Midbrain (tissue), 1 donor: ENCODE results near the gene GUCY1A2.
"Not testable (repeated sequence)": the region's sequence is repeated elsewhere in the genome, so short reads cannot be mapped to it uniquely, and the experiment has no call there.

Experiments
- DNase-seq: peaks from one replicate; lab custom pipeline; 2025; lab: John Stamatoyannopoulos, UW

The GUCY1A2 gene

DNA sequence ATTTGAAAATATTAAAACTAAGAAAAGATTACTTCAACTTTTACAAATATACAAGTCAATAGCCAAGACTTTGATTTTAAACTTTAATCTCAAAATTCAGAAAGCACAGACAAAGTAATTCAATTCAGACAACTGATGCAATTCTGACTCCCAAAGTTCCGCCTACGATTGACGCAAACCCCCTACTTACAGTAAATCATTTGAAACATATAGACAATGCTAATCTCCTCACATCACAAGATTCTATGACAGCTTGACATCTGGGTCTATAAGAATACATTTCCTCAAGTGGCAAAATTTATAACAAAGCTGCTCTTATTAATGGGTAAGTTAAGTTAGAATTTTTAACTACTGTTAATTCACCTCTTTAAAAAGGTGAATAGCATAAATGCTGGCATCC lies 75.2 kb downstream of the GUCY1A2 start:
- DNase-seq = no peak

GRCh38 chr11:106939157-106939556 lies 79.1 kb downstream of the GUCY1A2 start:
- no peak for DNase-seq

DNA sequence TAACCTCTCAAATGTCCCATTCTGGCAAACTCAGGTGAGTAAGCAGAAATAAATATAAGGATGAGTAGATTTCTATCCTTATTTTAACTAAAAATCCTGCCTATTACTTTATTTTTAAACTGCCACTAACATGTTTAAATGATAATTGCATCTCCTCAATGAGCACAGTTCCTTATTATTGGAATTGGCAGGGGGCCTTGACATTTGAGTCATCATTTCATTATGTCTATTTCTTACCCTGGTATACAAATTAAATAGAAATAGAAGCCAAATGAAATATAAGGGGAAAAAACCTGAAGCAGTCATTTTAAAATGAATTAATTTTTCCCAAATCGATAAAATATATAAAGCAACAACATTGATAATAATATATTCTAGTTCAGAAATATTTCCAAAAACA lies 81.2 kb downstream of the GUCY1A2 start:
- DNase-seq = no peak

GRCh38 chr11:106925245-106925644 lies 93.0 kb downstream of the GUCY1A2 start:
- DNase-seq = no peak

DNA sequence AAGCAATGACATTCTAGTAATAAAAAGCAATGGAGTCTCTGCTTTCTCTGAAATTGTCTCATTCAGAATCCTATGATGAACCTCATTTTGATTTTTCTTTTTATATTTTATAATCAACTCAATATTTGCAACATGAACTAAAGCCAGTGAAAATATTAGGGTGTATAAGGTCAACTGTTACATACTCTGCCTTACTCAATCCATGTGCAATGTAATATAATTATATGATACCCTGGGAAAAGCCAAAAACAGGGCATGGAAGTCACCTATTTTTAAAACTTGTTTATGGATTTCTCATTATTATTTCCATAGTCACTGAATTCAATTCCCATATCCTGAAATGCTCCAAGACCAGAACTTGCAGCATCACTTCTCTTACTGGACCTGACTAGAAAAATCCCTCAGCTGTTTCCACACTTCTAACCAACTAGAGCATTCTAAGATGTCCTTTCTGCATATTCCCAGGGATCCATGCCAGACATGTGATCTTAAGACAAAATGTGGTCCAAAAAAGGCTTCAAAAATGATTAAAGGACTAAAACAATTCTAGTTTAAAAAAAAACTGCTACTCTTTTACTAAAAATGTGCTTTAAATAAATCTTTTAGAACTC lies 97.3 kb downstream of the GUCY1A2 start:
- DNase-seq = no peak

- no peak for DNase-seq
These were observed 100.3 kb downstream of the GUCY1A2 start for GRCh38 chr11:106917973-106918372.

DNA sequence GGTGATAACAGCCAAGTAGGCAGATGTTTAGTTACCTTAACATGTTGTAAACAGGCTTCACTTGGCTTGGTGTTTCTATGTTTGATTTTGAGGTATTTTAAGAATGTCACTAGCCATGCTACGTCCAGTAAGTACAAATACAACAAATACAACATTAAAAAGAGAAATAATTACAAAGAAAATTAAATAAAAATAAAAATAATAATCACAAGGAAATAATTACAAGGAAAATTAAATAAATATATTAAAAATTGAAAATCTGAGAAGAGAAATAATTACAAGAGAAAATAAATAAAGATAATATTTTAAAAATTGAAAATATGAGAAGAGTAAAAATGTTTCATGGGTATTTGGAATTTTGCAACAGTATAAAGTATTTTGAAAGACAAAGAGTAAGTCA lies 103.9 kb downstream of the GUCY1A2 start:
- no peak for DNase-seq

GRCh38 chr11:106913141-106913540 lies 105.1 kb downstream of the GUCY1A2 start:
- DNase-seq = no peak

- DNase-seq = no peak
These were observed 113.5 kb downstream of the GUCY1A2 start for GRCh38 chr11:106904826-106905225.

DNA sequence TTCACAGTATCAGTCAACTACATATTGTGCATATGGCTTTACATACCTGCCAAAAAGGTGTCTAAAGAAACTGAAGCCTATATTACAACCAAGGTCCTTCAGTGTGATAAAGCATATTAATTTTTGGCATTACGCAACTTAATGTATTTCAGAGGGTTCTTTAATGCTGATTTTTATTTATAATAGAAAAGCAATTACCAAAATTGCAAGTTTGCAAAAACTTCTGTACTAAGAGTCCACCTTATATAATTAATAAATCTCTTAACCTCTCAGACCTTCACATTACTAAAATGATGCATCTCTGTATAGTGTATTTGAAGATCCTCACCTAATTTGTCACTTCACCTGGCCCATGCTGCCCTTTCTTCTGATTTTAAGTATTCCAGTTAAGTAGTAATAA lies 128.6 kb downstream of the GUCY1A2 start:
- no peak for DNase-seq

- no peak for DNase-seq
These were observed 129.9 kb downstream of the GUCY1A2 start for GRCh38 chr11:106888386-106888785.

DNA sequence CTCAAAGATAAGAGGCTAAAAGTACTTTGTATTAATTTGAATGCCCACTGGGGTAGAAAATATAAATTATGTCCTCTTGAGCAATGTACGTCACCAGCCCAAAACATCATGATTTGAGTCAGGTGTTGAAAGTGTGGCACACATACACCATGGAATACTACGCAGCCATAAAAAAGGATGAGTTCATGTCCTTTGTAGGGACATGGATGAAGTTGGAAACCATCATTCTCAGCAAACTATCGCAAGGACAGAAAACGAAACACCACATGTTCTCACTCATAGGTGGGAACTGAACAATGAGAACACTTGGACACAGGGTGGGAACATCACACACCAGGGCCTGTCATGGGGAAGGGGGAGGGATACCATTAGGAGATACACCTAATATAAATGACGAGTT lies 134.6 kb downstream of the GUCY1A2 start:
- DNase-seq = not testable (repeated sequence)

GRCh38 chr11:106879832-106880546 lies 138.3 kb downstream of the GUCY1A2 start:
- DNase-seq = no peak

DNA sequence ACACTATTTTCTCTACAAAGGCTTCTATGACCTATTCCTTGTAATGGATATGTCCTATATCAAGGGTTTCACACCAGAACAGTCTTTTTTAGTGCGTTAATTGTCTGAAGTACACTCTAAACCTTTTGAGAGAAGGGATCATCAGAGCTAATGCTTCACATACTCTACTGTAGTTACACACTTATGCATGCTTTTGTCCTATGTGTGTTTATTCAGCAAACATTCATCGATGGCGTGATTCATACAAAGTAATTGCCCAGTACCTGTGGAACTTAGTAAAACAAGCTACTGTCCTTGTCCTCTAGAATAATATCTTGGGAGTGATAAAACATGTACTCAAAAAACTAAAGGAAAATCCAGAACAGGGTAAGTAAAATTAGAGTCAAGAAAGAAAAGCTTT lies 139.2 kb downstream of the GUCY1A2 start:
- DNase-seq = no peak

GRCh38 chr11:106875013-106875412 lies 143.3 kb downstream of the GUCY1A2 start:
- DNase-seq = no peak

GRCh38 chr11:106872246-106872645 lies 146.0 kb downstream of the GUCY1A2 start:
- no peak for DNase-seq

GRCh38 chr11:106858200-106858599 lies 160.1 kb downstream of the GUCY1A2 start:
- DNase-seq = no peak

GRCh38 chr11:106856566-106856965 lies 161.7 kb downstream of the GUCY1A2 start:
- DNase-seq = no peak

GRCh38 chr11:106854429-106854828 lies 163.8 kb downstream of the GUCY1A2 start:
- DNase-seq = no peak

DNA sequence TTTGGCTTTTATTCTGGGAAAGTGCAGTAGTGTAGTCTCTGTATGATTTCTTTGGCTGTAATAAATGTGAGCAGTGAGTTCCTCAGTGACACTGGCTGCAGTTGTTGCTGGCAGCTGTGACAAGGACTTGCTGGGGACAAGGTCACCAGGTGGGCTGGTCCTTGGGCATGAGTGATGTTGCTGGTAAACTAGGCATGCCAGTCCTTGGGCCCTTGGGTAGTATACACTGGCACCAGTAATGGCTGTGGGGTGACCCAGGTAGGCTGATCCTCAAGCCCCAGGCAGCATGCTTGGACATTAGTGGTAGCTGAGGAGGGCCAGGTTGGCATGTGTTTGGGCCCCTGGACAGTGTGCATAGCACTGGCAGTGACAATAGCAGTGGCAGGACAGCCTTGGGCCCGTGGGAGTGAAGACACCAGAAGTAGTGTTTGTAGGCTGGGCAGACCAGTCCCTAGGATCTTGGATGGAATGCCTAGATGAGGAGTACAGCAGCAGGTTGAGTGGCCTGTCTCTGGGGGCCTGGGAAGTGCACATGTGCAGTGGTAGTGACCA lies 164.3 kb downstream of the GUCY1A2 start:
- DNase-seq = no peak

DNA sequence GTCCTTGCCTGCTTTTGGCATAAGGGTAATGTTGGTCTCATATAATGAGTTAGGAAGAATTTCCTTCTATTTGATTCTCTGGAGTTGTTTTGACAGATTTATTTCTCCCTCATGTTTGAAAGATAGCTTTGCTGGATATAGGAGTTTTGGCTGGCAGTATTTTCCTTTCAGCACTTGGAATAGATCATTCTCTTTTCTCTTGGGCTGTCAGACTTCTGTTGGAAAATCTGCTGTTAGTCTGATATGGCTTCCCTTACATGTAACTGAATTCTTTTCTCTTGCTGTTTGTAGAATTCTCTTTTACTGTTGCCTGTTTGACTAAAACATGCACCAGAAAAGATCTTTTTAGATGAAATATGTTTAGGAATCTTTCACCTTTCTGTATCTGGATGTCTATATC lies 165.5 kb downstream of the GUCY1A2 start:
- DNase-seq = no peak

- no peak for DNase-seq
These were observed 169.8 kb downstream of the GUCY1A2 start for GRCh38 chr11:106848526-106848925.

DNA sequence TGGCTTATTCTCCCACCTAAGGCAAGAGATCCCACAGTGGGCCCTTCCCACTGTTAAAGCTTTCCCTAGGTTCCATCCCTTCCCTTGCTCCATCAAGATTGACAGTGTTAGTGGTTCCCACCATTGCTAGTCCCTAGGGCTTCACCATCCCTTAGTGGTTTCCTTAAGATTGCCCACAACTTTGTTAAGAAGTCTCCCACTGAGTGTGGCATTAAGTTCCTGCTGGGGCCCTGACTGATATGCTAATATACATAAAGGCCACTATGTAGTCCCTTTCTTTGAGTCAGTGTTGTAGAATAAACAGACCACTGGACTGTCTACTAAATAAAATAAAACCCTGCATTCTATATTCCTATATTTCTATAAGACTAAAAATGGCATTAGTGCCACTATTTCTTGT lies 176.1 kb downstream of the GUCY1A2 start:
- DNase-seq = no peak

- no peak for DNase-seq
These were observed 177.3 kb downstream of the GUCY1A2 start for GRCh38 chr11:106840947-106841346.
